GM21447 (cell line): ENCODE measurements around the gene GABBR1.
A peak's percentile ranks its signal among the peaks of the same experiment; 100 is the strongest.
"Not testable (repeated sequence)": the region's sequence is repeated elsewhere in the genome, so short reads cannot be mapped to it uniquely, and the experiment has no call there.

ENCODE experiments used
- ATAC-seq: cut with Tn5 transposase; IDR thresholded peaks from one replicate; pipeline ENCODE4 v1.9.1; 2021; ENCODE audit not compliant: unreplicated experiment

GABBR1 gene

GRCh38 chr6:29632789-29633533, at the start of gene GABBR1:
TSS of gene GABBR1 (minus strand) at chr6:29633183. CDS start at chr6:29632385, 798 bp downstream.
- ATAC-seq = peak; percentile 68

GRCh38 chr6:29681811-29682210, 48.8 kb upstream of the GABBR1 start:
- ATAC-seq = no peak

- ATAC-seq = no peak
These were observed 47.9 kb upstream of the GABBR1 start, which contains the start of gene ZFP57 for GRCh38 chr6:29680904-29681303. TSS of gene ZFP57 (minus strand) at chr6:29681152. CDS start at chr6:29677003, 4,149 bp downstream.

GRCh38 chr6:29680416-29680815, 47.4 kb upstream of the GABBR1 start:
- no peak for ATAC-seq

GRCh38 chr6:29679962-29680361, 47.0 kb upstream of the GABBR1 start:
- ATAC-seq = no peak

- ATAC-seq = no peak
These were observed 45.1 kb upstream of the GABBR1 start for GRCh38 chr6:29678114-29678513.

- ATAC-seq = no peak
These were observed 44.1 kb upstream of the GABBR1 start for GRCh38 chr6:29676981-29677601.

- no peak for ATAC-seq
These were observed 42.6 kb upstream of the GABBR1 start for GRCh38 chr6:29675561-29675960.

GRCh38 chr6:29674008-29674407, 41.0 kb upstream of the GABBR1 start:
- ATAC-seq = no peak

- ATAC-seq = no peak
These were observed 40.2 kb upstream of the GABBR1 start for GRCh38 chr6:29673161-29673560.

GRCh38 chr6:29672116-29672515, 39.1 kb upstream of the GABBR1 start:
- ATAC-seq = not testable (repeated sequence)

GRCh38 chr6:29671026-29671425, 38.0 kb upstream of the GABBR1 start:
- ATAC-seq = no peak

GRCh38 chr6:29667158-29667557, 34.2 kb upstream of the GABBR1 start:
- no peak for ATAC-seq

GRCh38 chr6:29666826-29667130, 33.8 kb upstream of the GABBR1 start:
- no peak for ATAC-seq

- no peak for ATAC-seq
These were observed 33.2 kb upstream of the GABBR1 start for GRCh38 chr6:29665942-29666825.

- ATAC-seq = no peak
These were observed 30.5 kb upstream of the GABBR1 start for GRCh38 chr6:29663300-29664042.

- not testable (repeated sequence) for ATAC-seq
These were observed 28.6 kb upstream of the GABBR1 start for GRCh38 chr6:29661502-29662141.

- ATAC-seq = no peak
These were observed 28.1 kb upstream of the GABBR1 start for GRCh38 chr6:29661071-29661470.

- no peak for ATAC-seq
These were observed 23.8 kb upstream of the GABBR1 start, which contains the start of gene MOG for GRCh38 chr6:29656798-29657197. TSS of gene MOG (plus strand) at chr6:29657092. CDS start at chr6:29657210, 118 bp downstream.

- no peak for ATAC-seq
These were observed 23.2 kb upstream of the GABBR1 start for GRCh38 chr6:29656157-29656556.
